ENCODE results near the gene KPNA4.

The KPNA4 gene

GRCh38 chr3:160450846-160451245, 114.5 kb downstream of the KPNA4 start:
- peak overlapping the region; percentile 88 for H3K27ac ChIP-seq

GRCh38 chr3:160449636-160450598, 115.5 kb downstream of the KPNA4 start, which contains the start of gene TRIM59:
Gene TRIM59, minus strand, starts transcription at chr3:160449786. Its CDS starts 10,603 bp downstream, at chr3:160439183.
- TF ChIP-seq CTCF (conservative IDR thresholded peaks at IDR 0.05), result 0 out of 2 replicates have a peak, but pooled peaks have one; percentile 6
- peak within 1 kb of the TSS; percentile 88 for H3K27ac ChIP-seq

More at GRCh38 chr3:160450846-160451245, 114.5 kb downstream of the KPNA4 start:
- TF ChIP-seq CTCF (conservative IDR thresholded peaks at IDR 0.05), result no peak

DNA sequence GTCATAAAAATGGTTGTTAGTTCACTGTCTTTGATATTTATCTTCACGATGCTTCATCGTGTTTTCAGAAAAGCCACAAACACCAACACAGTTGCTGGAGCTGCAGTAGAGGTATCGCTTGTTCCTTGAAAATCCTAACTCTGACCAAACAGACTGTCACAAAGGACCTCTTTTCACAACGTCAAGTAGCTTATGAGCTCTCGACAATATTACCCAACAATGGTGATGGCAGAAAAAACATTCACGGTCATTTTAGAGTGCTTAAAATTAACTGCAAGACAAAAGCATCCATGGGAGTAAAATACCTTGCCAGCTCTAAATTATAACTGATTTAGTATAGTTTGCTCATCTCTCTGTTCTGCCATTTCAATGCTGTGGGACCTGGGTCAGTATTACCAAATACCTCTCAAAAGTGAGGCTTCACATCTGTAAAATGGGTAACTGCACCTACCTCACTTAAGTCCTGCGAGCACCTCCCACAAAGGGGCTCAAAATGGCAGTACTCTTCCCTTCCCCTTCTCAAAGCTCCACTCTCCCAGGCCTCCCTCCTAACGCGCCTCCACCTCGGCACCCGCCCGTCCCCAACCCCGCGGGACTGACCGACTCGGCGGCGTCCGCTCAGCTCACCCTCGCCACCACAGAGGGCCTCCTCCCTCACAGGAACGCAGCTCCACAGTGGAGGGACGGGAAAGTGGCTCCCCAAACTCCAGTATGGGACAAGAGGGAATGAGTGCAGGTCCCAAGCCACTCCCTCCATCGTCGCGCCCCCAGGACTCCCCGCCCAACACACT, 116.3 kb downstream of the KPNA4 start:
- TF ChIP-seq CTCF (conservative IDR thresholded peaks at IDR 0.05), result no peak

GRCh38 chr3:160447544-160447943, 117.8 kb downstream of the KPNA4 start:
- TF ChIP-seq CTCF (conservative IDR thresholded peaks at IDR 0.05), result no peak
- H3K27ac ChIP-seq, result peak overlapping the region; percentile 88; the same call in 1 of the 2 replicates

More for the DNA sequence above, 116.3 kb downstream of the KPNA4 start:
- peak overlapping the region; percentile 88 for H3K27ac ChIP-seq

DNA sequence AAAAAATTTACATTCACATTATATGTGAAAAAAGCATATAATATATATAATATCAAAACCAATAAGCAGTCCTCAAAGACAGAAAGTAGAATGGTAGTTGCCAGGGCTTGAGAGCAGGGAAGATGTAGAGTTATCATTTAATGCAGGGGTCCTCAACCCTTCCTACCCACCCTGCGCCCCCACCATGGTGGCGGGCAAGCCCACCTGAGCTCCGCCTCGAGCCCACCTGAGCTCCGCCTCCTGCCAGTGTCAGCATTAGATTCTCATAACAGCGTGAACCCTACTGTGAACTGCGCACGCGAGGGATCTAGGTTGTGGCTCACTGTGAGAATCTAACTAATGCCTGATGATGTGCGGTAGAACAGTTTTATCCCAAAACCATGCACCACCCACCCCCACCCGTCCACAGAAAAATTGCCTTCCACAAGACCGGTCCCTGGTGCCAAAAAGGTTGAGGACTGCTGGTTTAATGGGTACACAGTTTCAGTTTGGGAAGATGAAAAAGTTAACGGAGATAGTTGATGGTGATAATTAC, 118.8 kb downstream of the KPNA4 start:
- TF ChIP-seq CTCF (conservative IDR thresholded peaks at IDR 0.05), result no peak
- no peak overlapping the region for H3K27ac ChIP-seq

DNA sequence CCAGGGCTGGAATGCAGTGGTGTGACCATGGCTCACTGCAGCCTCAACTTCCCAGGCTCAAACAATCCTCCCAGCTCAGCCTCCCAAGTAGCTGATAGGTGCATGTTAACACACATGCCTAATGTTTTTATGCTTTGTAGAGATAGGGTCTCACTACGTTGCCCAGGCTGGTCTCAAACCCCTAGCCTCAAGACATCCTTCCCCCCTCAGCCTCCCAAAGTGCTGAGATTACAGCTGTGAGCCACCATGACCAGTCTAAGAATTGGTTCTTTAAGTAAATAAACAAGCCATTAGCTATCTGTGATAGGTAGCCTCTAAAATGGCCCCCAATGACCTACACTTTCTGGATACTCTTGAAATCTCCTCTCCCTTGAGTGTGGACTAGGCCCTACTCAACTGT, 119.5 kb downstream of the KPNA4 start:
- no peak overlapping the region for H3K27ac ChIP-seq

More for the DNA sequence above, 119.5 kb downstream of the KPNA4 start:
- TF ChIP-seq CTCF (conservative IDR thresholded peaks at IDR 0.05), result no peak

Data from VCaP (cell line).